Stimulated activated CD4-positive, alpha-beta T cell treated with anti-CD3 and anti-CD28 coated beads, Interleukin-2, amount 100 ng/mL, for 4 hours (primary cell): ENCODE measurements around the gene DDX53.

Experiments used
- DNase-seq: peaks from one replicate; pipeline ENCODE4 v3.0.0-alpha.2; 2020; ENCODE audit warnings: low read depth

The DDX53 gene

DNA sequence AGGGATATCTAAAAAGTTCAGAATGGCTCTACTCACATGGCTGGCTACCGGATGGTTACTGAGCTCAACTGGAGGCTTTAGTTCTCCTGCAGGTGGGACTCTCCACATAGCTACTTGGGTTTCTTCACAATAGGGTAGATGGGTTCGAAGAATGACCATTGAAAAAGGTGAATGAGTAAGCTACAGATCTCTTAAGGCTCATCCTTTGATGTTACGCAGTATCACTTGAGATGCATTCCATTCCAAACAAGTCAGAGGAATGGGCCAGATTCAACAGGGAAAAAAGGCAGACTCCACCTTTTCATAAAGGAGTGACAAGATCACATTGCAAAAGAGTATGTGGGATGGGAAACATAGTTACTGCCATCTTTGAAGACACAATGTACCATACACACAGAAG is 52.6 kb downstream of the DDX53 start:
- no peak for DNase-seq
